ENCODE data around the gene CRHR1. TPM values are rescaled to one million over a fixed set of nuclear protein-coding genes. Genes with fewer than 3 reads are reported as not detected.

The CRHR1 gene
- total RNA-seq, 4 donors from 2014 or later = 0.10 to 0.54 (median 0.35) TPM; not detected in 1

DNA sequence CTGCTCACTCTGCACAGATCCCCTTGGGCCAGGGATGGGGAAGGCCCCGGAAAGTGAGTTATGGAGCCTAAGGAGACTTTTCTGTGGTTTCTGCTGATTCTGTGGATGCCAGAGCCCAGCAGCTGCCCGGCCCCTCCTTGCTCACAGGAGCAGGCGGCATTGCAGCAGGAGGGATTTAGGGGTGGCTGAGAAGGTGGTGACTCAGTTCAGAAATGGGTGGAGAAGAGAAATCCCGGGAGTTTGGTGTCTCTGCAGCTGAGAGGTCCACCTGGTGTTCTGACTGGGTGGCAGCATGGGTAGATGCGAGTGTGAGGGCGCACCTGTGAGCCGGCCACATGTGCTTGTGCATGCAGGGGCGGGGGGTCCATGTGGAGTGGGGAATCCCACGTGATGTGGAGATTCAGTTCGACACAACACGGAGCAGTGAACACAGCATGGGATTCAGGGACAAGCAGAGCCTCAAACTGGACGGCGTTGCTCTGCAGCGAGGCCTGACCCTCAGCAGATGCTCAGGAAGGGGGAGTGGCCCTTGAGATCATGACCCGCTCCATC lies 44.5 kb downstream of the CRHR1 start:
- TF ChIP-seq, protein P1, sequence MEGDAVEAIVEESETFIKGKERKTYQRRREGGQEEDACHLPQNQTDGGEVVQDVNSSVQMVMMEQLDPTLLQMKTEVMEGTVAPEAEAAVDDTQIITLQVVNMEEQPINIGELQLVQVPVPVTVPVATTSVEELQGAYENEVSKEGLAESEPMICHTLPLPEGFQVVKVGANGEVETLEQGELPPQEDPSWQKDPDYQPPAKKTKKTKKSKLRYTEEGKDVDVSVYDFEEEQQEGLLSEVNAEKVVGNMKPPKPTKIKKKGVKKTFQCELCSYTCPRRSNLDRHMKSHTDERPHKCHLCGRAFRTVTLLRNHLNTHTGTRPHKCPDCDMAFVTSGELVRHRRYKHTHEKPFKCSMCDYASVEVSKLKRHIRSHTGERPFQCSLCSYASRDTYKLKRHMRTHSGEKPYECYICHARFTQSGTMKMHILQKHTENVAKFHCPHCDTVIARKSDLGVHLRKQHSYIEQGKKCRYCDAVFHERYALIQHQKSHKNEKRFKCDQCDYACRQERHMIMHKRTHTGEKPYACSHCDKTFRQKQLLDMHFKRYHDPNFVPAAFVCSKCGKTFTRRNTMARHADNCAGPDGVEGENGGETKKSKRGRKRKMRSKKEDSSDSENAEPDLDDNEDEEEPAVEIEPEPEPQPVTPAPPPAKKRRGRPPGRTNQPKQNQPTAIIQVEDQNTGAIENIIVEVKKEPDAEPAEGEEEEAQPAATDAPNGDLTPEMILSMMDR (IDR thresholded peaks at IDR 0.05) = no peak
- TF ChIP-seq POLR2AphosphoS5 (IDR thresholded peaks at IDR 0.05) = no peak
- no peak for TF ChIP-seq EP300 (IDR thresholded peaks at IDR 0.05)
- no peak for TF ChIP-seq POLR2A (IDR thresholded peaks at IDR 0.05)
- H3K4me1 ChIP-seq = peaks cover 0 to 5% (median 0%) of the 10 kb centered on the region in 3 donors
- ATAC-seq = no peak
- H3K27me3 ChIP-seq = peaks cover 71% of the 10 kb centered on the region
- H3K4me3 ChIP-seq = no peak overlapping the region
- H3K9me3 ChIP-seq = no peaks in the 10 kb centered on the region
- H3K27ac ChIP-seq = no peak overlapping the region
- WGBS, 2 donors (ENCODE audit: low coverage in 1 of 2) = 59 to 60% methylated on average over 4 to 5 of the region's 15 CpGs
- no peaks in the 10 kb centered on the region for H3K36me3 ChIP-seq

DNA sequence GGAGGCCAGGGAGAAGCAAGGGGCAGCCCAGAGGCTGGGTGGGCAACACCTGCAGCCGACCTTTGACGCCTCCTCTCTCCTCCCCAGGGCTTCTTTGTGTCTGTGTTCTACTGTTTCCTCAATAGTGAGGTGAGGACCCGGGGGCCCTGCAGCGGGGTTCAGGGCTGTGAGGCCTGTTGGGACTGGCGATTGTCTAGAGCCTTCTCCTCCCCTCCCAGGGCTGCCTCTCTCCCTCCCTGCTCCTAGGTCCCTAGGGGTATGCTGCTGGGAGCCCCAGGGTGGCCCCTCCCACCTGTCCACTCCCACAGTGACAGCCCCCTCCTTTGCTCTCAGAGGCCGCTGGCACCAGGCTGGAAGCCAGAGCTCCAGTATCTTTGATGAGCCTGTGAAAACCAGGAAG lies 49.8 kb downstream of the CRHR1 start:
- H3K9me3 ChIP-seq = no peaks in the 10 kb centered on the region
- H3K4me3 ChIP-seq = no peak overlapping the region
- TF ChIP-seq EP300 (IDR thresholded peaks at IDR 0.05) (no peak), POLR2A (IDR thresholded peaks at IDR 0.05) (no peak), POLR2AphosphoS5 (IDR thresholded peaks at IDR 0.05) (no peak)
- TF ChIP-seq, protein P1 (IDR thresholded peaks at IDR 0.05) = no peak
- H3K36me3 ChIP-seq = no peaks in the 10 kb centered on the region
- no peak for ATAC-seq
- peaks cover 0 to 5% (median 0%) of the 10 kb centered on the region in 3 donors for H3K4me1 ChIP-seq
- peaks cover 67% of the 10 kb centered on the region for H3K27me3 ChIP-seq
- H3K27ac ChIP-seq = no peak overlapping the region
- 20% methylated on average over 1 of the region's 6 CpGs; no CpG with 5 or more reads in 1 of the 2 donors for WGBS, 2 donors (ENCODE audit: low coverage in 1 of 2)

DNA sequence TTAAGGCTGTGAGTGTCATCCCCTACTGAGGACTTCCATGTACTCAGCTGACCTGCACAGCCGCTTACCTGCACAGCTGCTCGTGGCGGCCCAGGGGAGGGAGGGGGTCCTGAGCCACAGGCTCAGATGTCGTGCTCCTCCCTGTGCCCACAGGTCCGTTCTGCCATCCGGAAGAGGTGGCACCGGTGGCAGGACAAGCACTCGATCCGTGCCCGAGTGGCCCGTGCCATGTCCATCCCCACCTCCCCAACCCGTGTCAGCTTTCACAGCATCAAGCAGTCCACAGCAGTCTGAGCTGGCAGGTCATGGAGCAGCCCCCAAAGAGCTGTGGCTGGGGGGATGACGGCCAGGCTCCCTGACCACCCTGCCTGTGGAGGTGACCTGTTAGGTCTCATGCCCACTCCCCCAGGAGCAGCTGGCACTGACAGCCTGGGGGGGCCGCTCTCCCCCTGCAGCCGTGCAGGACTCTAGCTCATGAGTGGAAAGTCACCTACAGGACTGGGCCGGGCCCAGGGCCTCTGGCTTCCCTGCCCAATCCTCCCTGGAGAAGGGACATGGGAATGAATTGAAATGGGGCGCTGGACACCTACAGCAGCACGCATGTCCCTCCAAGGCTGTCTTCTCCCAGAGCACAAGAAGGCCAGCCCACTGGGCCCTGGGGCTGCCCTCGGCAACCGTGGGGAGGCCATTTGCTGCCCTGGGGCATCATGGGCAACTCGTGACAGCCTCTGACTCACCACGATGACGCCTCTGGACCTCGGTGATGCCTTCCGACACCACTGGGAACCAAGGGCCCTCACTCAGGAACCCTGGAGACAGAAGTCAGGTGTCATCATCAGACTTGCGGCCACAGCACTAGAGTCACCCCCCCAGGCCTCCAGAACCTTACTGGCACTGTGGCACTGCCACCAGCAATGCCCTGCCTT lies 50.6 kb downstream of the CRHR1 start:
- H3K4me1 ChIP-seq = peaks cover 0 to 5% (median 0%) of the 10 kb centered on the region in 3 donors
- WGBS, 2 donors (ENCODE audit: low coverage in 1 of 2) = 50 to 86% methylated on average over 1 to 2 of the region's 26 CpGs
- no peaks in the 10 kb centered on the region for H3K36me3 ChIP-seq
- no peak overlapping the region for H3K27ac ChIP-seq
- ATAC-seq = no peak
- H3K27me3 ChIP-seq = peaks cover 64% of the 10 kb centered on the region
- no peaks in the 10 kb centered on the region for H3K9me3 ChIP-seq
- TF ChIP-seq, protein P1 (IDR thresholded peaks at IDR 0.05) = no peak
- TF ChIP-seq POLR2AphosphoS5 (IDR thresholded peaks at IDR 0.05) (no peak), POLR2A (IDR thresholded peaks at IDR 0.05) (no peak), EP300 (IDR thresholded peaks at IDR 0.05) (no peak)
- H3K4me3 ChIP-seq = no peak overlapping the region

DNA sequence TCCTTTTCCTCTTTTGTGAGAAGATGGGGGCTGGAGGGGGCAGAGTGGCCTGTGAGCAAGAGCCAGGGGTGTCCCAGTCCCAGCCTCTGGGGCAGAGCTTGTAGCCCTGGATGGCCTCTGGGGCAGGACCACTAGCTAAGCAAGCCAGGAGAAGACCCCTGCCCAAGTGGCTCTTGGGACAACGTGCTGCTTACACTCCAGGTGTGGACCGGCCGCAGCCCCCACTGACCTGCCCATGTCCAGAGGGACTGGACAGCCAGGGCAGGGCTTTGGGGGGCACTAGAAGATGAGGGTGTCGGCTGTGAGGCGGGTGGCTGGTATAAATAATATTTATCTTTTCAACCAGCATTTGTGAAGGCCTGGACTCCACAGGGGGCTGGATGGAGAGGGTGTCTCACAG lies 51.4 kb downstream of the CRHR1 start:
- Histone ChIP-seq H3K27me3 (peaks cover 63% of the 10 kb centered on the region), H3K4me1 (peaks cover 0 to 5% (median 0%) of the 10 kb centered on the region in 3 donors), H3K27ac (no peak overlapping the region), H3K9me3 (no peaks in the 10 kb centered on the region), H3K4me3 (no peak overlapping the region), H3K36me3 (no peaks in the 10 kb centered on the region)
- TF ChIP-seq POLR2AphosphoS5 (IDR thresholded peaks at IDR 0.05) = no peak
- TF ChIP-seq, protein P1 (IDR thresholded peaks at IDR 0.05) = no peak
- no peak for TF ChIP-seq POLR2A (IDR thresholded peaks at IDR 0.05)
- no peak for TF ChIP-seq EP300 (IDR thresholded peaks at IDR 0.05)
- 85% methylated on average over 2 of the region's 5 CpGs; no CpG with 5 or more reads in 1 of the 2 donors for WGBS, 2 donors (ENCODE audit: low coverage in 1 of 2)
- ATAC-seq = no peak
